ENCODE data around the gene DENND4B.

DNA sequence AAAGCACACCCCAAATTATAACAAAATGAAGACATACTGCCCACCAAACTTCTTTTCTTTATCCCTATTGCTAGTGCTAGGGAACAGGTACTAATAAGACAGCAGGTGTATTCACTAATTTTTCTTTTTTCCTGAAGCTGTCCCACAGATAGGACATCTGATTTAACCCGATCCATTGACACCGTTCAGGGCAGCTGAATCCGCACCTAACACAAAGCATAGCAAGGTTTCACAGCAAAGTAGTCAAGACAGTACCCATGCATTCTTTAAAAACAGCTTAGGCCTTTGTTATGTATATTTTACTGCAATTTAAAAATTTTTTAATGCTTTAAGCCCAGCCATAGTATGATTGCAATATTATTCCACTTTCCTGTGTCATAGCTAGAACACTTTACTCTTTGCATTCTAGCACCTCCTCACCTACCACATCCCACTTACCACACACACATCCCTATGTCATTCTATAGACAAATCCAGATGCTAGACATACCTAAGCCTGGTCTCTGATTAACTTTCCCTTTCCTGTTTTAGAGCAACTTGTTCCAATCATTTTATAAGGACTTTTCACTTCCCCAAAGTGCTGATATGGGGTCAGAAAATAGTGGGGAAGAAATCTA is 64.1 kb downstream of the DENND4B start:
- TF ChIP-seq, protein P1, sequence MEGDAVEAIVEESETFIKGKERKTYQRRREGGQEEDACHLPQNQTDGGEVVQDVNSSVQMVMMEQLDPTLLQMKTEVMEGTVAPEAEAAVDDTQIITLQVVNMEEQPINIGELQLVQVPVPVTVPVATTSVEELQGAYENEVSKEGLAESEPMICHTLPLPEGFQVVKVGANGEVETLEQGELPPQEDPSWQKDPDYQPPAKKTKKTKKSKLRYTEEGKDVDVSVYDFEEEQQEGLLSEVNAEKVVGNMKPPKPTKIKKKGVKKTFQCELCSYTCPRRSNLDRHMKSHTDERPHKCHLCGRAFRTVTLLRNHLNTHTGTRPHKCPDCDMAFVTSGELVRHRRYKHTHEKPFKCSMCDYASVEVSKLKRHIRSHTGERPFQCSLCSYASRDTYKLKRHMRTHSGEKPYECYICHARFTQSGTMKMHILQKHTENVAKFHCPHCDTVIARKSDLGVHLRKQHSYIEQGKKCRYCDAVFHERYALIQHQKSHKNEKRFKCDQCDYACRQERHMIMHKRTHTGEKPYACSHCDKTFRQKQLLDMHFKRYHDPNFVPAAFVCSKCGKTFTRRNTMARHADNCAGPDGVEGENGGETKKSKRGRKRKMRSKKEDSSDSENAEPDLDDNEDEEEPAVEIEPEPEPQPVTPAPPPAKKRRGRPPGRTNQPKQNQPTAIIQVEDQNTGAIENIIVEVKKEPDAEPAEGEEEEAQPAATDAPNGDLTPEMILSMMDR (conservative IDR thresholded peaks at IDR 0.05), result no peak
- TF ChIP-seq EZH2 (IDR thresholded peaks at IDR 0.05; ENCODE audit: low read depth), result no peak
